Right lobe of liver (tissue), 4 donors: ENCODE measurements around the gene HELZ.
A peak's percentile ranks its signal among the peaks of the same experiment; 100 is the strongest.

Experiments used
- CTCF ChIP-seq, 4 donors: fragments of 200-600 bp in 3 of 4; fragments of 450-650 bp in 1 of 4; IDR thresholded peaks; one replicate each; pipeline versions ENCODE4 v1.5.1 to v1.8.0; 2016 to 2022; ENCODE audit warnings: antibody characterized with exemption in 4 of 4, mild to moderate bottlenecking in 2 of 4
- POLR2A ChIP-seq: fragments of 450-650 bp; IDR thresholded peaks from one replicate; pipeline ENCODE4 v1.6.1; 2017; ENCODE audit warnings: antibody characterized with exemption, mild to moderate bottlenecking
- donor health status: DM: no; HTN: no; CAD: no.
- donor health status: DM: no; HTN: no; CAD: no.
- donor health status: DM: no; HTN: yes; CAD: no.

DNA sequence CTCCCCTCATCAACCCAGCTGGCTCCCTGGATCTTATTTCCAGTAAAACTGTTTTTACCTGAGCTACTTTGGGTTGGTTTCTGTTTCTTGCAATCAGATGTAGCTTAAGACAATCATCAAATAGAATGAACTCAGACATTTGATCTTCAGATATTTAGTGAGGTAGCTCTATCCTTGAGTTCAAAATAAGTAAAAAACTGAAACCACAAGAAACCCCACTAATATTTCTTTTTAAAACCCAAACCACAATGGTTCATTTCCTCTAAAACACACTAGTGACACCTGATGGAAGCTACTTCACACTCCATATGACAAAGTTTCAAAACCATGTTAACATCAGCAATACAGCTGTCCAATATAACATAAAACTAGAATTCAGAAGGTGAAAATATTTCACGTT, 162.9 kb downstream of the HELZ start:
- TF ChIP-seq POLR2A (no peak), CTCF (IDR thresholded peaks at IDR 0.05) (peak in 1 of 4 donors; percentile 15)
